A549 treated with CORT108297 at 1 μM for 4 hours (cell line): ENCODE data around the gene OR5T1. TPM values are rescaled to one million over a fixed set of nuclear protein-coding genes. Genes with fewer than 3 reads are reported as not detected.

Experiments used
- total RNA-seq: library from RNA; stranded (reverse); fragments of 200-300 nt; extraction: Qiagen RNA extraction; gene quantifications from 5 replicates; pipeline ENCODE4 v1.2.3, GENCODE V29; 2022

Gene OR5T1
- not detected in 5 replicates for total RNA-seq

GRCh38 chr11:56273854-56274253, at the start of gene OR5T1:
OR5T1 (plus strand) TSS chr11:56274154; CDS start chr11:56275639, 1,485 bp downstream.

DNA sequence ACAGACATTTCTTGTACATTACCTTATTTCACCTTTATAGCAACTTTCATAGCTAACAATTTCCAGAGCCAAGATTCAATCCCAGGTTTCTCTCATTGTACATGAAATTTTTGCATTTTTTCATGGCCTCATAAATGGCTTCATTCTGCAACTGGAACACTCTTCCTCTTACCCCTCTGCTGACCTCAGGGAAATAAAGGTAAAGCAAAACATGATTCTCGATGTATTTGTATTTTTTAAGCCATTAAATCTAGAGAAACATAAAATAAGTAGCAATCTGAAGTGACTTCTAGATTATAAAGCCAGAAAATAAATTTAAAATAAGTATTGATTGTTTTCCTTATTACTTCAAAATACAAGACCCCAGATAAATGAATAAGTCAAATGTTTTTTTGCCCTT, 39.8 kb upstream of the OR5T1 start, which contains the start of gene OR5T2:
OR5T2 (minus strand) TSS at position 101 of the 400 bp plus-strand sequence. CDS start 1,193 bp downstream, outside the sequence.

DNA sequence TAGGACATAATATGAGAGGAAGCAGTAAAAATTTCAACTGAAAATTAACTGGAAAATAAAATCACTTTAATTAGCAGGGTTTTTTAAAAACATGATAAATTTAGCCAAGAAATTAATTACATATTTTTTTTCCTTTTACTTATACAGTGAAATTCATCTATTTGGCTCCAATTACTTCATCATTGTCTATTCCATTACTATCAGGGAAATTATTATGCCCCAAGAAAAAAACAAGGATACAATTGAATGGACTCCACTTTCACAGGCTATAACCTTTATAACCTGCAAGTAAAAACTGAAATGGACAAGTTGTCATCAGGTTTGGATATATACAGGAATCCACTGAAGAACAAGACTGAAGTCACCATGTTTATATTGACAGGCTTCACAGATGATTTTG, 22.0 kb upstream of the OR5T1 start, which contains the start of gene OR5T3:
OR5T3 (plus strand) TSS at position 301 of the 400 bp plus-strand sequence; CDS start at position 301, 0 bp downstream.

GRCh38 chr11:56292154-56292553, 18.2 kb downstream of the OR5T1 start, which contains the start of gene OR8H1:
OR8H1 (minus strand) TSS chr11:56292254; CDS start chr11:56291062, 1,192 bp downstream.

DNA sequence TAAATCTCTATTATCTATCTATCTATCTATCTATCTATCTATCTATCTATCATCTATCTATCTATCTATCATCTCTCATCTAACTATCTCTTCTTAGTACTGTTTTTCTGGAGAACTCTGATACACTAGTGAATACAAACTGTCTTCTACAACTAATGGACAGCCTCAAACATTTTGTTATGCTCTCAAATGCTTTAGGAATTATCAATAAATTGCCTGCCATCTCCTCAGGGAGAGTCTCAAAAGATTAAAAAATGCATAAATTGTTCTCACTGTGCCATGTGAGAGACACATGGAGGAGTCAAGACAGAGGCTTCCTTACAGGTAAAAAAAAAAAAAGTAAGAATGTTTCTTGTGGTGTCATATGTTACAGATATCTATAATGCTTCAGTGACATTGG, 40.9 kb downstream of the OR5T1 start, which contains the start of gene OR8K3:
OR8K3 (plus strand) TSS at position 301 of the 400 bp plus-strand sequence. CDS start 3,163 bp downstream, outside the sequence.

Other genes starting within 250 kb of the OR5T1 start
- gene OR5AS1, start 246.5 kb upstream of the OR5T1 start, total RNA-seq: not detected in 5 replicates
- not detected in 5 replicates for gene OR8I2, start 180.8 kb upstream of the OR5T1 start, total RNA-seq
- gene OR8H2, start 170.5 kb upstream of the OR5T1 start, total RNA-seq: not detected in 5 replicates
- gene OR8H3, start 151.8 kb upstream of the OR5T1 start, total RNA-seq: not detected in 5 replicates
- gene OR8J3, start 134.0 kb upstream of the OR5T1 start, total RNA-seq: not detected in 5 replicates
- gene OR8K5, start 113.8 kb upstream of the OR5T1 start, total RNA-seq: not detected in 5 replicates
- gene OR5J2, start 97.5 kb upstream of the OR5T1 start, total RNA-seq: not detected in 5 replicates
- not detected in 5 replicates for gene OR5T2, start 39.9 kb upstream of the OR5T1 start, total RNA-seq
- not detected in 5 replicates for gene OR5T3, start 21.9 kb upstream of the OR5T1 start, total RNA-seq
- gene OR8H1, start 18.1 kb downstream of the OR5T1 start, total RNA-seq: not detected in 5 replicates
- not detected in 5 replicates for gene OR8K3, start 41.0 kb downstream of the OR5T1 start, total RNA-seq
- gene OR8K1, start 71.9 kb downstream of the OR5T1 start, total RNA-seq: not detected in 5 replicates
- not detected in 5 replicates for gene OR8J1, start 80.1 kb downstream of the OR5T1 start, total RNA-seq
- not detected in 5 replicates for gene OR8U1, start 101.5 kb downstream of the OR5T1 start, total RNA-seq
- not detected in 5 replicates for gene OR5AL1, start 138.5 kb downstream of the OR5T1 start, total RNA-seq
- not detected in 5 replicates for gene OR5M3, start 199.2 kb downstream of the OR5T1 start, total RNA-seq
- gene OR5M8, start 217.2 kb downstream of the OR5T1 start, total RNA-seq: not detected in 5 replicates